Measurements from ENCODE around the gene POM121C.
"Not testable (repeated sequence)": the region's sequence is repeated elsewhere in the genome, so short reads cannot be mapped to it uniquely, and the experiment has no call there.

GRCh38 chr7:75416787-75417186 lies 69.3 kb downstream of the POM121C start:
- not testable (repeated sequence) for TF ChIP-seq CTCF (conservative IDR thresholded peaks at IDR 0.05 in 1 of 2, IDR thresholded peaks at IDR 0.05 in 1 of 2; ENCODE audit: extremely low read depth in 1 of 2, insufficient read depth in 1 of 2, low read depth in 1 of 2, low read length in 2 of 2); EZH2 (IDR thresholded peaks at IDR 0.05; ENCODE audit: borderline replicate concordance, low read length)
